Psoas muscle (tissue), 8 donors: ENCODE results near the gene ANKRD55. TPM values are rescaled to one million over a fixed set of nuclear protein-coding genes. Genes with fewer than 3 reads are reported as not detected.
A peak's percentile ranks its signal among the peaks of the same experiment; 100 is the strongest.
"Not testable (repeated sequence)": the region's sequence is repeated elsewhere in the genome, so short reads cannot be mapped to it uniquely, and the experiment has no call there.

Experiments used
- ATAC-seq, 4 donors: fragments of 200-7000 bp; cut with Tn5 transposase; one replicate each; pipeline ENCODE4 v1.9.1; 2020; ENCODE audit warnings: moderate library complexity in 3 of 4, mild to moderate bottlenecking in 2 of 4
- DNase-seq, 2 donors: peaks; one replicate each; pipeline ENCODE4 v3.0.0-alpha.2; 2020
- H3K27ac ChIP-seq: fragments of 200-600 bp; one replicate; pipeline ENCODE4 v1.8.0; 2022
- H3K27me3 ChIP-seq, 3 donors: fragments of 200-600 bp in 1 of 3; one replicate each; pipeline versions ENCODE4 v1.6.1 to v1.8.0; 2013 to 2022; ENCODE audit warnings: low read length in 2 of 3, mild to moderate bottlenecking in 2 of 3, moderate library complexity in 1 of 3; ENCODE audit not compliant: insufficient read depth in 3 of 3
- H3K36me3 ChIP-seq, 2 donors: fragments of 200-600 bp in 1 of 2; one replicate each; pipeline versions ENCODE4 v1.6.1 to v1.8.0; 2013 to 2022; ENCODE audit warnings: low read depth in 1 of 2, mild to moderate bottlenecking in 1 of 2, moderate library complexity in 1 of 2; ENCODE audit not compliant: insufficient read depth in 1 of 2
- H3K4me1 ChIP-seq: fragments of 200-600 bp; one replicate; pipeline ENCODE4 v1.8.0; 2022
- H3K4me3 ChIP-seq: fragments of 200-600 bp; one replicate; pipeline ENCODE4 v1.8.0; 2022; ENCODE audit warnings: mild to moderate bottlenecking
- H3K9me3 ChIP-seq: fragments of 200-600 bp; one replicate; pipeline ENCODE4 v1.8.0; 2022
- WGBS, 3 donors: extraction: QIAGEN DNeasy Blood & Tissue Kit; methylation state at CpG; one replicate each; pipeline versions ENCODE4 v1.1.6 to v1.1.7; 2013; 5-methylcytosine and 5-hydroxymethylcytosine counted together
- intact Hi-C, 2 donors: fragments of 100-400 bp; cut with DNase I; formaldehyde crosslinking; loops; one replicate each; pipeline versions ENCODE4 v1.11.0 to v1.14.2; 2022
- polyA plus RNA-seq, 3 donors: library from polyadenylated mRNA; stranded (reverse); fragments of 200-250 nt; gene quantifications; one replicate each; pipeline ENCODE4 v1.2.3, GENCODE V29; 2013
- total RNA-seq, 4 donors: library from RNA; stranded (reverse); fragmentation: NEBNext Ultra II Directional in 2 of 4; extraction: Animal tissue kit (Norgen Biotek cat#: 25700) in 2 of 4; gene quantifications; one replicate each; pipeline versions ENCODE4 v1.2.1 to v1.2.4, GENCODE V29; 2021 to 2023
- TF ChIP-seq, protein P1 (sequence below): fragments of 200-600 bp; IDR thresholded peaks from one replicate; pipeline ENCODE4 v1.8.0; 2022; ENCODE audit warnings: antibody characterized with exemption
- donor health status: healthy with polysubstance abuse.
- donor health status: DM: no; HTN: no; CAD: no; lungs with moderate emphysema.
- donor health status: Bipolar disorder and iron deficiency.
- donor health status: healthy.
- donor health status: DM: yes; HTN: yes; CAD: no.
- donor health status: DM: no; HTN: no; CAD: no.
- donor health status: DM: no; HTN: no; CAD: no.
- donor health status: DM: yes; HTN: yes; CAD: no.

Gene ANKRD55
- total and polyA plus RNA-seq, 7 donors: 0.01 to 0.04 TPM; not detected in 5

DNA sequence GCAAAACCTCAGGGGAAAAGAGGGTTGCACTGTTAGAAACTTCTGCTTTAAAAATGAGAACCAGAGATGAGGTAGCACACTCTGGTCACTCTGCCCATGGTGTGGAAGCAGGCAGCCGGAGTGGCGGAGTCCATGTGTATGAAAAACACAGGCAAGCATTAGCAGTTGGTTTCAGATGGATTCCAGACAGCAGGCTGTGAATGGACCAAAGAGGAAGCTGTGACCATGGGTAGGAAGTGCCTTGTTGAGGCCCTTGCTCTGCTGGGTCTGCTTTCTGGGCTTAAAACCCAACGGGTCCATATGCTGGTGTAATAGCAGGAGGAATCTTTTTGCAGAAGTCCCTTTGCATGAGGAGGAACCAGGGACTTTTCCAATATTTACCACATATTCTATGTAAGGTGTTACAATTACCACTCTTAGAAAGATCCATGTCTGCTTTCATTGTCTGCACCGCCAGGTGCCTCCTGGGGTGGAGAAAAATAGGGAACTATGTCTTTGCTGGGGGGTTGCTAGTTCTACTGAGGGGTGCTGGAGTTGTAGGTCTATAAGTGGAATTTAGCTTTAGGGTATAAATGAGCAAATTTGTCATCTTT is 77.0 kb downstream of the ANKRD55 start:
- H3K4me1 ChIP-seq: no peaks in the 10 kb centered on the region
- TF ChIP-seq, protein P1, sequence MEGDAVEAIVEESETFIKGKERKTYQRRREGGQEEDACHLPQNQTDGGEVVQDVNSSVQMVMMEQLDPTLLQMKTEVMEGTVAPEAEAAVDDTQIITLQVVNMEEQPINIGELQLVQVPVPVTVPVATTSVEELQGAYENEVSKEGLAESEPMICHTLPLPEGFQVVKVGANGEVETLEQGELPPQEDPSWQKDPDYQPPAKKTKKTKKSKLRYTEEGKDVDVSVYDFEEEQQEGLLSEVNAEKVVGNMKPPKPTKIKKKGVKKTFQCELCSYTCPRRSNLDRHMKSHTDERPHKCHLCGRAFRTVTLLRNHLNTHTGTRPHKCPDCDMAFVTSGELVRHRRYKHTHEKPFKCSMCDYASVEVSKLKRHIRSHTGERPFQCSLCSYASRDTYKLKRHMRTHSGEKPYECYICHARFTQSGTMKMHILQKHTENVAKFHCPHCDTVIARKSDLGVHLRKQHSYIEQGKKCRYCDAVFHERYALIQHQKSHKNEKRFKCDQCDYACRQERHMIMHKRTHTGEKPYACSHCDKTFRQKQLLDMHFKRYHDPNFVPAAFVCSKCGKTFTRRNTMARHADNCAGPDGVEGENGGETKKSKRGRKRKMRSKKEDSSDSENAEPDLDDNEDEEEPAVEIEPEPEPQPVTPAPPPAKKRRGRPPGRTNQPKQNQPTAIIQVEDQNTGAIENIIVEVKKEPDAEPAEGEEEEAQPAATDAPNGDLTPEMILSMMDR: no peak

DNA sequence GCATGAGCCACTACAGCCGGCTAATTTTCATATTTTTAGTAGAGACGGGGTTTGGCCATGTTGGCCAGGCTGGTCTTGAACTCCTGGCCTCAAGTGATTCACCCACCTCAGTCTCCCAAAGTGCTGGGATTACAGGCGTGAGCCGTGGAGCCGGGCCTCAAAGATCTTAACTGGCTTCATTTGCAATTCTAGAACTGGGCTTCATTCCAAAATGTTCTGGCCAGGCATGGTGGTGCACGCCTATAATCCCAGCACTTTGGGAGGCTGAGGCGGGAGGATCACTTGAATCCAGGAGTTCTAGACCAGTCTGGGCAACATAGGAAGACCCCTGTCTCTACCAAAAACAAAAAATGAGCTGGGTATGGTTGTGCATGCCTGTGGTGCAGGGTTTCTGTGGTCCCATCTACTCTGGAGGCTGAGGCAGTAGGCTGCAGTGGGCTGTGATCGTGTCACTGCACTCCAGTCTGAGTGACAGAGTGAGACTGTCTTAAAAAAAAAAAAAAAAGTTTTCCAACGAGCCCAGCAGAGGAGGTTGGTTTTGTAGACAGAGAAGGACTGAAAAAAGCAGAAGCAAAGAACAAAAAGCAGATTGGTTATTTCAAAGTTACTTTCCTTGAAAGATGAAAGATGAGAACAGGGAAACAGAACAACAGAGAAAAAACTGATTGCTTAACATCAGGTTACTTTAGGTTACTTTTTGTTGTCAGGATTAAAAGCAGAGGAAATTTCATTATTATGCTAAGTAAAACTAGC is 78.2 kb downstream of the ANKRD55 start:
- no peaks in the 10 kb centered on the region for H3K4me1 ChIP-seq

More for the DNA sequence above, 77.0 kb downstream of the ANKRD55 start:
- Histone ChIP-seq H3K27ac (no peak overlapping the region), H3K9me3 (no peaks in the 10 kb centered on the region), H3K36me3 (no peaks in the 10 kb centered on the region), H3K4me3 (no peak overlapping the region), H3K27me3 (no peaks in the 10 kb centered on the region)
- peak in 1 of 2 donors; percentile 25 for DNase-seq
- ATAC-seq: peak in 1 of 4 donors; percentile 29
- 85 to 89% (median 89%) methylated on average over 4 of the region's 4 CpGs for WGBS, 3 donors
- intact Hi-C loops: no loop called here

DNA sequence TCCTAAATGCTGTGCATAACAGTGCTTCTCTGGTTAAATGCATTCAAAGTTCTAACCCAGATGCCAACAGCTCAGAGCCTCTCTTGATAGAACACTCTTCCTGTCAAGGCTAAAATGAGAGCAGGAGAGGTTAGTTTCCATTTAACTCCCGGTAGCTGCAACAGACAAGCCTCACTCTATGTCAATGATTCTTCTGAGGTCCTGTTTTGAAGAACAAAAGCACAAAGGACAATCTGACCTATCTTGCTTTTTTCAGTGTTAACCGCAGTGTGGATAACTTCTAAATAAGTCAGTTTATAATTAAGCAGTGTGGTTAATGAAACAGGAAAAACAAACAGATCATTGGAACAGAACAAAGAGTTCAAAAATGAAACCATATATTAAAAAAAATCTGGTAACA is 80.7 kb downstream of the ANKRD55 start:
- Histone ChIP-seq H3K9me3 (no peaks in the 10 kb centered on the region), H3K36me3 (no peaks in the 10 kb centered on the region), H3K27ac (no peak overlapping the region), H3K4me1 (no peaks in the 10 kb centered on the region), H3K4me3 (no peak overlapping the region), H3K27me3 (no peaks in the 10 kb centered on the region)
- TF ChIP-seq, protein P1: no peak
- ATAC-seq: no peak
- no peak for DNase-seq
- WGBS, 3 donors: 43 to 51% (median 44%) methylated on average over 2 of the region's 2 CpGs
- intact Hi-C loops: no loop called here

More for the DNA sequence above, 78.2 kb downstream of the ANKRD55 start:
- H3K27ac ChIP-seq: no peak overlapping the region
- no peaks in the 10 kb centered on the region for H3K27me3 ChIP-seq
- H3K36me3 ChIP-seq: no peaks in the 10 kb centered on the region
- intact Hi-C loops: no loop called here
- ATAC-seq (no peak), DNase-seq (no peak)
- no peaks in the 10 kb centered on the region for H3K9me3 ChIP-seq
- WGBS, 3 donors: 67 to 76% (median 73%) methylated on average over 9 of the region's 9 CpGs
- TF ChIP-seq, protein P1: no peak
- H3K4me3 ChIP-seq: no peak overlapping the region

DNA sequence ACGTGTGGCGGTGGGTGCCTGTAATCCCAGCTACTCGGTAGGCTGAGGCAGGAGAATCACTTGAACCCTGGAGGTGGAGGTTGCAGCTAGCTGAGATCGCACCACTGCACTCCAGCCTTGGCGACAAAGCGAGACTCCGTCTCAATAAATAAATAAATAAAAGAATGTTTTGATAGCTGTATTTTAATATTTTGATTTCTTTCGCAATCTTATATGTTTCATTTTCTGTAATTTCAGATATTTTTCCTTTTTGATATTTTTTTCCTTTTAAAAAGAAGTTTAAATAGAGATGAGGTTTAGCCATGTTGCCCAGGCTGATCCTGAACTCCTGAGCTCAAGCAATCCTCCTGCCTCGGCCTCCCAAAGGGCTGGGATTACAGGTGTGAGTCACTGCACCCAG is 82.4 kb downstream of the ANKRD55 start:
- H3K36me3 ChIP-seq, H3K4me1 ChIP-seq, H3K9me3 ChIP-seq, ATAC-seq, H3K27me3 ChIP-seq, intact Hi-C loops, DNase-seq, H3K27ac ChIP-seq, H3K4me3 ChIP-seq: not testable (repeated sequence)
- WGBS, 3 donors: 95 to 96% (median 96%) methylated on average over 9 of the region's 9 CpGs

DNA sequence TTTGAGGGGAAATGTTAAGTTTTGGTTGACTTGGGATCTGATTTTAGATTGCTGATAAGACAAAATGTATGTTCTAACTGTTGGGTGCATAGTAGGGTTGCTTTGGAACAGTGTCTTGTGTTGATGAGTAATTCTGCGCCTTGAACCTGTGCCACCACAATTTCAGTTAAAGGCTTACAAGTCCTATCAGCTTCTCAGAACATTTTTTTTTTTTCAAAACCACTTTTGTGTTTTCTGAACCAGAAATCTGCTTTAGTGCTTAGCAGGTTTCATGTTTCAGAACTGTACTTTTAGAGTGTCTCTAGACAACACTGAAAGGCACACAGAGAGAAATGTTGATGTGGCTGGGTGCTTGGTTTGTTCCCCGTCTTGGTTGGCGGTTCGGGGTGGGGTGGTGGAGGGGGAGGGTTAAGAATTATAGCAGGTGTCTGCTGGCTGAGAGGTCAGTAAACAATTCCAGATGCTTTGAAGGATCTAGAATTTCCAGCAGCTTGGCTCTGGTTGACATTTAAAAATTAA is 84.6 kb downstream of the ANKRD55 start:
- H3K27me3 ChIP-seq: no peaks in the 10 kb centered on the region
- TF ChIP-seq, protein P1: no peak
- H3K4me3 ChIP-seq: no peak overlapping the region
- intact Hi-C loops: no loop called here
- no peaks in the 10 kb centered on the region for H3K4me1 ChIP-seq
- DNase-seq (no peak), ATAC-seq (no peak)
- H3K27ac ChIP-seq: no peak overlapping the region
- H3K36me3 ChIP-seq: no peaks in the 10 kb centered on the region
- H3K9me3 ChIP-seq: no peaks in the 10 kb centered on the region
- WGBS, 3 donors: 48 to 70% (median 51%) methylated on average over 4 of the region's 4 CpGs
